ACC112 (cell line): Measurements from ENCODE around the gene SIL1.
"Not testable (repeated sequence)": the region's sequence is repeated elsewhere in the genome, so short reads cannot be mapped to it uniquely, and the experiment has no call there.

Experiments used
- H2AFZ ChIP-seq: fragments of 200-600 bp; sonication (generic); one replicate; pipeline ENCODE4 v1.6.0; 2017; ENCODE audit warnings: antibody characterized with exemption, low read length; ENCODE audit not compliant: unreplicated experiment
- H3K27ac ChIP-seq: fragments of 200-600 bp; sonication (generic); 2 replicates; pipeline ENCODE4 v1.5.1; 2014; ENCODE audit warnings: low read depth, mild to moderate bottlenecking, antibody characterized with exemption, low read length, moderate library complexity
- H3K27me3 ChIP-seq: fragments of 200-600 bp; sonication (generic); 2 replicates; pipeline ENCODE4 v1.6.1; 2014; ENCODE audit warnings: mild to moderate bottlenecking, antibody characterized with exemption, low read length, moderate library complexity, mixed read lengths; ENCODE audit not compliant: insufficient read depth
- H3K36me3 ChIP-seq: fragments of 200-600 bp; sonication (generic); 2 replicates; pipeline ENCODE4 v1.6.1; 2016; ENCODE audit warnings: mild to moderate bottlenecking, antibody characterized with exemption, low read length, moderate library complexity, mixed read lengths; ENCODE audit not compliant: insufficient read depth
- H3K4me1 ChIP-seq: fragments of 200-600 bp; sonication (generic); one replicate; pipeline ENCODE4 v1.6.1; 2016; ENCODE audit warnings: low read length, mixed read lengths; ENCODE audit not compliant: insufficient read depth, unreplicated experiment, control insufficient read depth
- H3K4me3 ChIP-seq: fragments of 200-600 bp; sonication (generic); 2 replicates; pipeline ENCODE4 v1.5.1; 2014; ENCODE audit warnings: mild to moderate bottlenecking, low read depth, low read length
- H3K79me2 ChIP-seq: fragments of 200-600 bp; sonication (generic); one replicate; pipeline ENCODE4 v1.6.0; 2016; ENCODE audit warnings: low read length; ENCODE audit not compliant: control insufficient read depth, unreplicated experiment, insufficient read depth

Gene SIL1

DNA sequence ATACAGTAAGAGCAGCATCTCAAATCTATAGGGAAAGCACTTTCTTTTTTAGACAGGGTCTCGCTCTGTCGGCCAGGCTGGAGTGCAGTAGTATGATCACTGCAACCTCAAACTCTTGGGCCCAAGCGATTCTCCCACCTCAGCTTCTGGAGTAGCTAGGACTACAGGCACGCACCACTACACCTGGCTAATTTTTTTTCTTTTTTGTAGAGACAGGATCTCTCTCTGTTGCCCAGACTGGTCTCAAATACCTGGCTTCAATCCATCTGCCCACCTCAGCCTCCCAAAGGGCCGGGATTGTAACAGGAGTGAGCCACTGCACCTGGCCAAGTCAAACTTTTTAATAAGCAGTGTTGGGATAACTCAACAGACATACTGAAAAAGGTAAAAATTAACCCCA lies 107.6 kb downstream of the SIL1 start:
- no peak overlapping the region for H3K27ac ChIP-seq
- H2AFZ ChIP-seq: no peak overlapping the region
- H3K27me3 ChIP-seq: no peaks in the 10 kb centered on the region

GRCh38 chr5:139088024-139088423 lies 110.1 kb downstream of the SIL1 start:
- no peak overlapping the region for H3K27ac ChIP-seq
- H3K36me3 ChIP-seq: no peaks in the 10 kb centered on the region
- no peaks in the 10 kb centered on the region for H3K4me1 ChIP-seq
- no peaks in the 10 kb centered on the region for H3K79me2 ChIP-seq
- H2AFZ ChIP-seq: no peak overlapping the region
- H3K27me3 ChIP-seq: no peaks in the 10 kb centered on the region
- no peak overlapping the region for H3K4me3 ChIP-seq

More for the DNA sequence above, 107.6 kb downstream of the SIL1 start:
- Histone ChIP-seq H3K79me2 (no peaks in the 10 kb centered on the region), H3K4me1 (no peaks in the 10 kb centered on the region), H3K36me3 (no peaks in the 10 kb centered on the region), H3K4me3 (no peak overlapping the region)

DNA sequence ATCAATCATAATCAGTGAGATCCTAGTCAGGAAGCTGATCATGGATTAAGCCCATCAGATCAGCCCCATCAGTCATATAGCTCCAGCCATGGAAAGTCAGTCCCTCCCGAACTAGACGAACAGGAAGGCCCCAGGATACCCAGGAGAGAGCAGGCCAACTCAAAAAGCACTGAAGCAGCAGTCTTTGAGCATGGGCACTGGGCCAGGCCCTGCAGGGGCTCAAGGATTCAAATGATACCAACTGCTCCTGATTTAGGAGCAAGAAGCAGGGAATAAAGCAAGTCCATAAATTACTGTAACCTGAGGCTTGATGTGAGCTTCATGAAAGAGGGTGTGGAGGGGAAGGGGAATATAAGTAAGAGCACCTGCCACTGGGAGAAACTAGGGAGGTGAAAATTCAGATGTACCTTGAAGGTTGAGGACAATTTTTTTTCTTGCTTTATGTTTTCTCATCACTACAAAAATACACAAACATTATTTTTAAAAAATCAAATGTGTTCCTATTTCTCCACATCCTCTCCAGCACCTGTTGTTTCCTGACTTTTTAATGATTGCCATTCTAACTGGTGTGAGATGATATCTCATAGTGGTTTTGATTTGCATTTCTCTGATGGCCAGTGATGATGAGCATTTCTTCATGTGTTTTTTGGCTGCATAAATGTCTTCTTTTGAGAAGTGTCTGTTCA lies 115.2 kb downstream of the SIL1 start:
- no peak overlapping the region for H3K4me3 ChIP-seq

DNA sequence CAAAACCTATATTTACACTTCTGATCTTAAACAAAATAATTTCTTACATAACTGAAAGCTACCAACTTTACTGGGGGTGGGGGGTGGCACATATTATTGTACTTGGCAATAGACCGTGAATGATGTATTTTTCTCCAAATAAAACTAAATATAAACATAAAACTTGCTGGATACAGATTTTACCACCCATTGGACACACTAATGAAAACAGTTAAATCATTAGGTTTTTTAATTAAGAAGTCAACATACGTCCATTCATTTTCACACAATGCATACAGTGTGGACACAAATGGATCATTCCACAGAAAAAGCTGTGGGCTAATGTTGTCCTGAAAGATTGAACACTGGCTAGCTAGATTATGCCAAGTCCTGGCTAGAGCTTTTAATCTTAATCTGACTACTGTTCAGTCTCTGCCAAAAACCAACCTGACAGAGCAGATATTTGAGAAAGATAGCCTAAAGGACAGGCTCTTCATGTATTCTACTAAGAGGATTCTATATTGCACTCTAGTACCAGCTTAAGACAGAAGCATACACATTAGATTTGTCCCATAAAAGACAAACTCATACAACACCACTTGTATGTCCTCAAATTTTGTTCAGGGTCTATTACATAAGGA lies 118.1 kb downstream of the SIL1 start:
- Histone ChIP-seq H3K27ac (no peak overlapping the region), H2AFZ (no peak overlapping the region), H3K79me2 (no peaks in the 10 kb centered on the region), H3K4me3 (no peak overlapping the region), H3K36me3 (no peaks in the 10 kb centered on the region), H3K27me3 (no peaks in the 10 kb centered on the region), H3K4me1 (no peaks in the 10 kb centered on the region)

More for the DNA sequence above, 115.2 kb downstream of the SIL1 start:
- Histone ChIP-seq H3K27me3 (no peaks in the 10 kb centered on the region), H3K27ac (no peak overlapping the region), H3K36me3 (no peaks in the 10 kb centered on the region), H2AFZ (no peak overlapping the region), H3K4me1 (no peaks in the 10 kb centered on the region), H3K79me2 (no peaks in the 10 kb centered on the region)

DNA sequence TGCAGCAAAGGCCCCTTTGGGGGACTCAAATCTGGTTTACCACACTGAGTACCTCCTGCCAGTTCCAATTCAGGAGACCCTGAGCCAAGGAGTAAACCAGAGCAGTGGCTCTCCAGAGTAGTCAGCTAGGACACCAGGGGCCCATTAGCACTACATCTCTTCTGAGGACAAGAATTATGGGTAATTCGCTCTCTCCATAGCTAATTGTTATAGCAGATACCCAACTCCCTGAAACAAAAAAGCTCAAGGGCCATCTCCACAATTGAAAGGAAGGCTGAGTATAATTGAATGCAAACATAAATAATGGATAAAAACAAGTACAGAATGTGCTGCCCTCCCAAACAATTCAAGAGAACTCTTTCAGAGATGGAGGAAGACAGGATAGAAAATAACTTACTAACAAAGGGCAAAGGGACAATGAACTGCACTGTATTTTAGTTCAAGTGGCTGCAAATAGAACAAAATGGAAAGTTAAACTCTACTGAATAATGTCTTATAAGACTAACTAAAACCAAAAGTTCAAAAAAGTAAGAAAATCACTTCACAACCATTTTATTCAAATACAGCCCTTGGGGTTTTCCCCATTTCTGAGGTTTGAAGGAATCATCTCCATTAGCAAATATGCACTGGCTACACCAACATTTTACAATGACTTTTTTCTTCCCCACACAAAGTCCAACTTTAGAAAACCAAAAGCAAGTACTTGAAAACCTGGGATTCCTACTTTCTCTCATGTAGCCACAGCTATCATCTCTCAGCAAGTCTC lies 118.8 kb downstream of the SIL1 start:
- H3K79me2 ChIP-seq: no peaks in the 10 kb centered on the region
- no peaks in the 10 kb centered on the region for H3K4me1 ChIP-seq
- H3K36me3 ChIP-seq: no peaks in the 10 kb centered on the region
- no peak overlapping the region for H3K4me3 ChIP-seq
- H2AFZ ChIP-seq: no peak overlapping the region
- no peak overlapping the region for H3K27ac ChIP-seq
- H3K27me3 ChIP-seq: no peaks in the 10 kb centered on the region

DNA sequence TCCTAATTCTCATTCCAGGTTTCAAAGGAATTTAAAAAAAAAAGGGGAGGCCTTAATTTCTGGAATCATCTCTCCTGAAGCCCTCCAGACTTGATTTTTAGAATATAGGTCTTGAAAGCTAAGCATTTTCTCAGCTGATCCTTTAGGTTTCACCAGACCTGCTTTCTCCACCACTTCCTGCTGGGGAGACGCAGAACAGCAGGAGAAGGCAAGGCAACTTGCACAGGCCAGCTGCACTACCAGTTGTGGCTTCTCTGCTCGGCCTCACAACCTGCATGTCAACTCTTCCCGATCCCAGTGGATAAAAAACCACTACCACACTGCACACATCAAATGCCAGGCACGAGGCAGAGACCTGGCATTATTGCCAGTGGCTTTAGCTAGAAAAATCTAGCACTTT lies 119.8 kb downstream of the SIL1 start:
- H2AFZ ChIP-seq: no peak overlapping the region
- no peaks in the 10 kb centered on the region for H3K36me3 ChIP-seq
- no peak overlapping the region for H3K4me3 ChIP-seq
- no peaks in the 10 kb centered on the region for H3K4me1 ChIP-seq
- no peaks in the 10 kb centered on the region for H3K27me3 ChIP-seq
- no peak overlapping the region for H3K27ac ChIP-seq
- H3K79me2 ChIP-seq: no peaks in the 10 kb centered on the region

- H2AFZ ChIP-seq: no peak overlapping the region
- no peak overlapping the region for H3K27ac ChIP-seq
- no peaks in the 10 kb centered on the region for H3K27me3 ChIP-seq
- no peaks in the 10 kb centered on the region for H3K4me1 ChIP-seq
- H3K79me2 ChIP-seq: no peaks in the 10 kb centered on the region
- no peaks in the 10 kb centered on the region for H3K36me3 ChIP-seq
- H3K4me3 ChIP-seq: no peak overlapping the region
Observed at GRCh38 chr5:139077899-139078298, 120.3 kb downstream of the SIL1 start.

DNA sequence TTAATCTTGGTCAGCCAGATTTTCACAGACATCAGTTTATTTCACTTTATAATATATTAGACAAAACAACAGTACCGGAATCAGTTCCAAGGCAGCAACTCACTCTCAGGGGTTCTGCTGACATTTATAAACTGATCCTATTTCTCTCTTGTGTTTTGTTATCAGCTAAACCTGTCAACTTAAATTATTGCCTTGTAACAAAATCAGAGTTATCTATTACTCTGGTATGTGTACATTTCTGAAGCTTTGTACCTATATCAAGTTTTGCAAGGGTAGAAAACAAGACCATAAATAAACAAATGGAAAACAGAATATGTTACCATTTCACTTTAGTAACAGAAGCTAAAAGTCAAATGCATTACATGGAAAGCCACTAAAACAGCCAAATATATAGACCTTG lies 122.1 kb downstream of the SIL1 start:
- Histone ChIP-seq H2AFZ (no peak overlapping the region), H3K4me1 (no peaks in the 10 kb centered on the region), H3K27me3 (no peaks in the 10 kb centered on the region), H3K27ac (no peak overlapping the region), H3K79me2 (no peaks in the 10 kb centered on the region), H3K36me3 (no peaks in the 10 kb centered on the region), H3K4me3 (no peak overlapping the region)

- Histone ChIP-seq H3K4me3 (no peak overlapping the region), H3K27ac (no peak overlapping the region), H3K4me1 (no peaks in the 10 kb centered on the region), H2AFZ (no peak overlapping the region), H3K79me2 (no peaks in the 10 kb centered on the region), H3K27me3 (no peaks in the 10 kb centered on the region), H3K36me3 (no peaks in the 10 kb centered on the region)
Observed at GRCh38 chr5:139075066-139076050, 122.8 kb downstream of the SIL1 start.

GRCh38 chr5:139073956-139074355 lies 124.2 kb downstream of the SIL1 start:
- not testable (repeated sequence) for H3K79me2 ChIP-seq, H3K4me3 ChIP-seq, H3K27me3 ChIP-seq, H3K36me3 ChIP-seq, H2AFZ ChIP-seq, H3K4me1 ChIP-seq, H3K27ac ChIP-seq
